Astrocyte (in vitro differentiated cells and primary cell): ENCODE measurements around the gene DAAM2. TPM values are rescaled to one million over a fixed set of nuclear protein-coding genes. Genes with fewer than 3 reads are reported as not detected.

Experiments used
- DNase-seq: peaks from one replicate; pipeline ENCODE4 v3.0.0-alpha.2; 2010; ENCODE audit warnings: low read depth
- FAIRE-seq: peaks from 2 replicates; lab custom pipeline; 2011; peaks lifted over from hg19 to GRCh38; lab: Jason Lieb, UNC
- H2AFZ ChIP-seq: 2 replicates; pipeline ENCODE4 v1.6.0; 2012; ENCODE audit warnings: low read depth, low read length, inconsistent platforms
- H3K27ac ChIP-seq: 2 replicates; pipeline ENCODE4 v1.5.1; 2011; ENCODE audit warnings: low read depth, low read length, inconsistent platforms
- H3K27me3 ChIP-seq: 2 replicates; pipeline ENCODE4 v1.6.0; 2011; ENCODE audit warnings: low read length, inconsistent platforms; ENCODE audit not compliant: insufficient read depth
- H3K36me3 ChIP-seq: 2 replicates; pipeline ENCODE4 v1.5.1; 2011; ENCODE audit warnings: low read length, inconsistent platforms; ENCODE audit not compliant: insufficient read depth
- H3K4me1 ChIP-seq: 2 replicates; pipeline ENCODE4 v1.5.1; 2011; ENCODE audit warnings: low read length, inconsistent platforms; ENCODE audit not compliant: insufficient read depth
- H3K4me2 ChIP-seq: 2 replicates; pipeline ENCODE4 v1.6.0; 2012; ENCODE audit warnings: low read length, inconsistent platforms
- H3K4me3 ChIP-seq: 2 replicates; pipeline ENCODE4 v1.5.1; 2011; ENCODE audit warnings: low read depth, mild to moderate bottlenecking, low read length, inconsistent platforms; ENCODE audit not compliant: insufficient read depth
- H3K79me2 ChIP-seq: 2 replicates; pipeline ENCODE4 v1.6.0; 2012; ENCODE audit warnings: mild to moderate bottlenecking, low read length, inconsistent platforms; ENCODE audit not compliant: insufficient read depth
- H3K9ac ChIP-seq: 2 replicates; pipeline ENCODE4 v1.6.0; 2012; ENCODE audit warnings: mild to moderate bottlenecking, low read length, inconsistent platforms
- H3K9me3 ChIP-seq: 2 replicates; pipeline ENCODE4 v1.5.1; 2012; ENCODE audit warnings: low read depth, mild to moderate bottlenecking, low read length, inconsistent platforms; ENCODE audit not compliant: insufficient read depth
- H4K20me1 ChIP-seq: 2 replicates; pipeline ENCODE4 v1.6.0; 2012; ENCODE audit warnings: low read length, inconsistent platforms; ENCODE audit not compliant: insufficient read depth
- H3K27ac Mint-ChIP-seq: one replicate; pipeline ENCODE4 v1.8.0; 2021; ENCODE audit warnings: mild to moderate bottlenecking, mixed read lengths; ENCODE audit not compliant: unreplicated experiment
- H3K27me3 Mint-ChIP-seq: one replicate; pipeline ENCODE4 v1.8.0; 2021; ENCODE audit warnings: low read depth, mixed read lengths; ENCODE audit not compliant: unreplicated experiment
- H3K36me3 Mint-ChIP-seq: one replicate; pipeline ENCODE4 v1.8.0; 2021; ENCODE audit warnings: low read depth, mixed read lengths; ENCODE audit not compliant: unreplicated experiment
- H3K4me1 Mint-ChIP-seq: one replicate; pipeline ENCODE4 v1.8.0; 2021; ENCODE audit warnings: low read depth, mixed read lengths; ENCODE audit not compliant: unreplicated experiment
- H3K4me3 Mint-ChIP-seq: one replicate; pipeline ENCODE4 v1.8.0; 2021; ENCODE audit warnings: mild to moderate bottlenecking, moderate library complexity, mixed read lengths; ENCODE audit not compliant: unreplicated experiment
- H3K9me3 Mint-ChIP-seq: one replicate; pipeline ENCODE4 v1.8.0; 2021; ENCODE audit warnings: mild to moderate bottlenecking, mixed read lengths; ENCODE audit not compliant: unreplicated experiment
- EZH2 ChIP-seq: IDR thresholded peaks from 2 replicates; pipeline ENCODE4 v1.6.1; 2012; ENCODE audit warnings: mild to moderate bottlenecking, low read length, inconsistent platforms; ENCODE audit not compliant: insufficient read depth
- total RNA-seq: library from RNA; stranded (reverse); gene quantifications from 2 replicates; pipeline ENCODE4 v1.2.1, GENCODE V29; 2021
- TF ChIP-seq, protein P1 (sequence below): IDR thresholded peaks from 2 replicates; pipeline ENCODE4 v1.5.1; 2011; ENCODE audit warnings: low read depth, mild to moderate bottlenecking, inconsistent platforms, low read length, moderate library complexity; ENCODE audit not compliant: insufficient read depth

The DAAM2 gene
- total RNA-seq, 1 donor from 2014 or later: 38.4 TPM

- no peaks in the 10 kb centered on the region for H3K9me3 ChIP-seq
- Mint-ChIP-seq H3K4me3 (no peak overlapping the region), H3K9me3 (no peaks in the 10 kb centered on the region), H3K4me1 (peaks cover 35% of the 10 kb centered on the region), H3K36me3 (peaks cover 18% of the 10 kb centered on the region), H3K27me3 (no peaks in the 10 kb centered on the region), H3K27ac (no peak overlapping the region)
- no peak overlapping the region for H2AFZ ChIP-seq
- no peak for FAIRE-seq
- H3K27me3 ChIP-seq: no peaks in the 10 kb centered on the region
- H3K4me1 ChIP-seq: peaks cover 39% of the 10 kb centered on the region
- H4K20me1 ChIP-seq: no peaks in the 10 kb centered on the region
- H3K36me3 ChIP-seq: peaks cover 2% of the 10 kb centered on the region
- DNase-seq: peak; percentile 22
- H3K4me2 ChIP-seq: no peak overlapping the region
- TF ChIP-seq EZH2: no peak
- TF ChIP-seq, protein P1, sequence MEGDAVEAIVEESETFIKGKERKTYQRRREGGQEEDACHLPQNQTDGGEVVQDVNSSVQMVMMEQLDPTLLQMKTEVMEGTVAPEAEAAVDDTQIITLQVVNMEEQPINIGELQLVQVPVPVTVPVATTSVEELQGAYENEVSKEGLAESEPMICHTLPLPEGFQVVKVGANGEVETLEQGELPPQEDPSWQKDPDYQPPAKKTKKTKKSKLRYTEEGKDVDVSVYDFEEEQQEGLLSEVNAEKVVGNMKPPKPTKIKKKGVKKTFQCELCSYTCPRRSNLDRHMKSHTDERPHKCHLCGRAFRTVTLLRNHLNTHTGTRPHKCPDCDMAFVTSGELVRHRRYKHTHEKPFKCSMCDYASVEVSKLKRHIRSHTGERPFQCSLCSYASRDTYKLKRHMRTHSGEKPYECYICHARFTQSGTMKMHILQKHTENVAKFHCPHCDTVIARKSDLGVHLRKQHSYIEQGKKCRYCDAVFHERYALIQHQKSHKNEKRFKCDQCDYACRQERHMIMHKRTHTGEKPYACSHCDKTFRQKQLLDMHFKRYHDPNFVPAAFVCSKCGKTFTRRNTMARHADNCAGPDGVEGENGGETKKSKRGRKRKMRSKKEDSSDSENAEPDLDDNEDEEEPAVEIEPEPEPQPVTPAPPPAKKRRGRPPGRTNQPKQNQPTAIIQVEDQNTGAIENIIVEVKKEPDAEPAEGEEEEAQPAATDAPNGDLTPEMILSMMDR: no peak
- no peak overlapping the region for H3K4me3 ChIP-seq
- no peak overlapping the region for H3K9ac ChIP-seq
- no peaks in the 10 kb centered on the region for H3K79me2 ChIP-seq
- no peak overlapping the region for H3K27ac ChIP-seq
Observed at GRCh38 chr6:39879535-39879934, 87.4 kb downstream of the DAAM2 start.

DNA sequence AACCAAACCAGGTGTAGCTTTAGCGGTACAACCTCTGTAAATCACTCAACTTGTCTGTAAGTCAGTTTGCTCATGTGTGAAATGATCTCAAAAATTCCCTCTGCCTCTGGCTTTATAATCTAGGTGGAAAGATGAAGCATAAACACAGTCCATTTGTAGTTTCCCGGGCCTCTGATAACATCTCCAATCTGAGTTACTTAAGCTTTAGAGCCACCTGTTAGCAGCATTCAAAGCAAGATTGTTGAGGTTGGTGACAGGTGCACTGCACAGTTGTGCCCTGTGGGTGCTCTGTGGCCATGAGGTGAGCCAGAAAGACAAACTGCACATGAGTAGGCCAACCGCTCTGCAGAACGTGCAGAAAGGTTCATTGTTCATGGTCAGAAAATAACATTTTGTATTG is 88.4 kb downstream of the DAAM2 start:
- no peaks in the 10 kb centered on the region for H4K20me1 ChIP-seq
- Mint-ChIP-seq H3K36me3 (peaks cover 17% of the 10 kb centered on the region), H3K27me3 (no peaks in the 10 kb centered on the region), H3K4me1 (peaks cover 42% of the 10 kb centered on the region), H3K27ac (no peak overlapping the region), H3K4me3 (no peak overlapping the region), H3K9me3 (peaks cover under 1% of the 10 kb centered on the region)
- H3K9me3 ChIP-seq: no peaks in the 10 kb centered on the region
- no peaks in the 10 kb centered on the region for H3K36me3 ChIP-seq
- H2AFZ ChIP-seq: no peak overlapping the region
- no peak overlapping the region for H3K4me3 ChIP-seq
- no peak for DNase-seq
- FAIRE-seq: no peak
- TF ChIP-seq, protein P1: no peak
- TF ChIP-seq EZH2: no peak
- H3K4me1 ChIP-seq: peaks cover 49% of the 10 kb centered on the region
- no peak overlapping the region for H3K4me2 ChIP-seq
- H3K79me2 ChIP-seq: no peaks in the 10 kb centered on the region
- no peaks in the 10 kb centered on the region for H3K27me3 ChIP-seq
- no peak overlapping the region for H3K9ac ChIP-seq
- H3K27ac ChIP-seq: no peak overlapping the region

GRCh38 chr6:39881851-39882530 is 89.8 kb downstream of the DAAM2 start:
- H3K4me1 Mint-ChIP-seq: peaks cover 54% of the 10 kb centered on the region
- FAIRE-seq (peak; percentile 76), DNase-seq (peak; percentile 94)
- peaks cover 4% of the 10 kb centered on the region for H3K9me3 Mint-ChIP-seq
- TF ChIP-seq EZH2: no peak
- TF ChIP-seq, protein P1: no peak
- H4K20me1 ChIP-seq: no peaks in the 10 kb centered on the region
- peak overlapping the region; percentile 70 for H2AFZ ChIP-seq
- peak overlapping the region; percentile 100 for H3K27ac Mint-ChIP-seq
- H3K4me1 ChIP-seq: peaks cover 59% of the 10 kb centered on the region
- no peaks in the 10 kb centered on the region for H3K79me2 ChIP-seq
- H3K36me3 ChIP-seq: no peaks in the 10 kb centered on the region
- H3K9me3 ChIP-seq: no peaks in the 10 kb centered on the region
- H3K27ac ChIP-seq: peak overlapping the region; percentile 94
- H3K27me3 Mint-ChIP-seq: no peaks in the 10 kb centered on the region
- H3K36me3 Mint-ChIP-seq: peaks cover 13% of the 10 kb centered on the region
- H3K4me3 Mint-ChIP-seq: peak overlapping the region; percentile 64
- H3K27me3 ChIP-seq: no peaks in the 10 kb centered on the region
- peak overlapping the region; percentile 18 for H3K4me3 ChIP-seq
- H3K4me2 ChIP-seq: peak overlapping the region; percentile 84
- H3K9ac ChIP-seq: peak overlapping the region; percentile 84
